ENCODE measurements around the gene KPNB1. TPM values are rescaled to one million over a fixed set of nuclear protein-coding genes. Genes with fewer than 3 reads are reported as not detected.

The KPNB1 gene
- total RNA-seq, 2 experiments from 2014 or later = 589 to 605 TPM

DNA sequence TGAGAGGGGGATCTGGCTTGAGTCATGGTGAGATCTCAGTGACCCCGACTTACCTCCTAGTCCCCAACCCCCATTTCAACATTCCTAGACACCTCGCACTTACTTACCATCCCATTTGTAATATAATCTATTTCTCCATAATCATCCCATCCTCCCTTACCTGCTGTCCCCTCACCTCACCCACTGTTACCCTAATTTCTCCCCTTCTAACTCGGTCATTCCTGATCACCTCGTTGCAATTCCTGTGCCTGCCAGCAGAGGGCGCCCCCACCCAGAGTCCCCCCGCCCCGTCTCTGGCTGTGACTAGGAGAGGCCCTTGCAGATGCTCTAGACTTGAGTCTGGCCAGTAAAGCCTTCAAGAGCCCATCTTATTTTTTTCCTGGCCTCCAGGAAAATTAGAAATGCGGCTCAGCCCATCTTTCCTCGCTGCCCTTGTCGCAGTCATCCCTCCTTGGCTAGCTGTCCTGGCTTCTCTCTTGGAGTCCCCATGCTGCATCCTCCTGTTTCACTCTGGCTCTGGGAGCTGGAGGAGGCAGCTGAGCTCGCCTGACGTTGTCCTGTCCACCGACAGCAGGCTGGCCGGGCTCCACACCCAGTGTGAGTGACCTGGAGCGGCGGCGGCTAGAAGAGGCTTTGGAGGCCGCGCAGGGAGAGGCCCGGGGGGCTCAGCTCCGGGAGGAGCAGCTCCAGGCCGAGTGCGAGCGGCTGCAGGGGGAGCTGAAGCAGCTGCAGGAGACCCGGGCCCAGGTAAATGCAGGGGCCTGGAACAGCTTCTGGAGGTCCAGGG, 49.2 kb downstream of the KPNB1 start:
- peak overlapping the region; percentile 15 for H3K4me3 Mint-ChIP-seq
- ATAC-seq = peak; percentile 21
- TF ChIP-seq CTCF (IDR thresholded peaks at IDR 0.05) = peak; percentile 99
- peak; percentile 88 for DNase-seq
- intact Hi-C loops (cut with micrococcal nuclease) = loop anchor here (2.0 to 5.0 kb wide), 3 partner anchors 33 to 103 kb away; partner anchors contain the start of gene TBX21
- peak overlapping the region; percentile 14 for H3K27ac Mint-ChIP-seq
- no peaks in the 10 kb centered on the region for H3K27me3 Mint-ChIP-seq
- CTCF ChIA-PET = interaction anchor here (0.7 to 19.3 kb wide), 31 partner anchors 8 to 148 kb away, joined by 3 to 424 read pairs (median 5); partner anchors contain the start of gene TBX21
- no peaks in the 10 kb centered on the region for H3K9me3 Mint-ChIP-seq
- POLR2A ChIA-PET = interaction anchor here (0.6 to 18.8 kb wide), 5 partner anchors 11 to 85 kb away, joined by 3 to 493 read pairs (median 4); partner anchors contain the start of gene TBX21
- peaks cover 8% of the 10 kb centered on the region for H3K36me3 Mint-ChIP-seq (ENCODE audit: low read depth)
- H3K4me1 Mint-ChIP-seq (ENCODE audit: low read depth) = peaks cover 73% of the 10 kb centered on the region

GRCh38 chr17:47699536-47699840, 49.8 kb downstream of the KPNB1 start:
- Mint-ChIP-seq H3K4me1 (ENCODE audit: low read depth) (peaks cover 79% of the 10 kb centered on the region), H3K27ac (peak overlapping the region; percentile 47), H3K36me3 (ENCODE audit: low read depth) (peaks cover 11% of the 10 kb centered on the region), H3K4me3 (no peak overlapping the region), H3K9me3 (no peaks in the 10 kb centered on the region), H3K27me3 (no peaks in the 10 kb centered on the region)
- ATAC-seq (no peak), DNase-seq (no peak)
- ChIA-PET POLR2A (interaction anchor here (0.6 to 18.8 kb wide), 5 partner anchors 12 to 84 kb away, joined by 3 to 493 read pairs (median 4); partner anchors contain the start of gene TBX21), CTCF (interaction anchor here (0.7 to 19.3 kb wide), 29 partner anchors 9 to 148 kb away, joined by 3 to 424 read pairs (median 5); partner anchors contain the start of gene TBX21)
- no peak for TF ChIP-seq CTCF (IDR thresholded peaks at IDR 0.05)
- intact Hi-C loops (cut with micrococcal nuclease) = loop anchor here (2.0 to 5.0 kb wide), 3 partner anchors 33 to 103 kb away; partner anchors contain the start of gene TBX21

DNA sequence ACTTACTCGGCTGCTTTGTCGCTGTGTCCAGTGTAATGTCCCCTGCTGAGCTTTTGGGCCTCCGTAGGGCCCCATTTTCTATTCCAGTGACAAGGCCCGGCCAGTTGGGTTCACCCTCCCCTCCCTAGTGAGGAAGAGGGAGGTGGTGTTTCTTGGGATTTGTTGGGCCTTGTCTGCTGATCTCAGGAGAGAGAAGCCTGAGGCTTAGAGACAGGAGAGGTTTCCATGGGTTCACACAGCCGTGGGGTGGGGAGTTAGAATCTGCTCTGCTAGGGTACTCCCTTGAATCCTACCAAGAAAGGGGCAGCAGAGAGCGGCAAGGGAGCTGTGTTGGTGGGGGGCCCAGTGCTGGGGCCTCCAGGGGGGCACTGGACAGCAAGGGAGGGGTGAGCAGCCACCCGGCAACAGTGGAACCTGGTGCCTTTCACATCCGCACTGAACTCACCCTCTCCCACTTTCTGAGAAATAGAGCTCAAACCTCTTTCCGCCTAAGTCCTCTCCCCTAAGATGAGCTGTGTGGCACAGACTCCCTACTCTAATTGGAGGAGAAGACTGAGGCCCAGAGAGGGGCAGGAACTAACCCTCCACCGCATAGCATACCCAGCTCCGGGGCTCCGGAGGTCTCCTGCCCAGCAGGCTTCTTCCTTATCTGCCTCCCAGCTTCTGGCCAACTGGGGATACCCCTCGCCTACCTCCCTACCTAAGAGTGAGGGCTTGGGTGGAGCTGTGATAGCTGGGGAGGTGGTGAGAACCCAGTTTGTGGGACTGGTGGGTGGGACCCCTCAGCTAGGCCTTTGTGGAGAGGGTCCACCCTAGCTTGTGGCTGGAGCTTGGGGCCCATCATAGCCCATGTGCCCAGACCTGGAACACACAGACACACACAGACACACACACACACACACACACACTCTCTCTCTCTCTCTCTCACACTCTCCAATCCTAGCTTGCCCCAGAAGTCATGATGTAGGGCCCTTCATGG, 51.0 kb downstream of the KPNB1 start:
- H3K27ac Mint-ChIP-seq = peak overlapping the region; percentile 93
- peaks cover 82% of the 10 kb centered on the region for H3K4me1 Mint-ChIP-seq (ENCODE audit: low read depth)
- H3K36me3 Mint-ChIP-seq (ENCODE audit: low read depth) = peaks cover 17% of the 10 kb centered on the region
- ChIA-PET CTCF (interaction anchor here (1.0 to 19.3 kb wide), 9 partner anchors 13 to 101 kb away, joined by 3 to 424 read pairs (median 5); partner anchors contain the start of gene TBX21), POLR2A (interaction anchor here (0.7 to 18.8 kb wide), 8 partner anchors 10 to 52 kb away, joined by 4 to 493 read pairs (median 4); partner anchors contain the start of gene TBX21)
- DNase-seq = peak; percentile 54
- peak; percentile 48 for ATAC-seq
- TF ChIP-seq CTCF (IDR thresholded peaks at IDR 0.05) = no peak
- intact Hi-C loops (cut with micrococcal nuclease) = no loop called here
- H3K9me3 Mint-ChIP-seq = no peaks in the 10 kb centered on the region
- H3K27me3 Mint-ChIP-seq = no peaks in the 10 kb centered on the region
- H3K4me3 Mint-ChIP-seq = peak overlapping the region; percentile 63

- Mint-ChIP-seq H3K27me3 (no peaks in the 10 kb centered on the region), H3K36me3 (ENCODE audit: low read depth) (peaks cover 17% of the 10 kb centered on the region), H3K9me3 (no peaks in the 10 kb centered on the region), H3K4me1 (ENCODE audit: low read depth) (peaks cover 87% of the 10 kb centered on the region), H3K27ac (peak overlapping the region; percentile 93), H3K4me3 (peak overlapping the region; percentile 63)
- intact Hi-C loops (cut with micrococcal nuclease) = loop anchor here (2.0 kb wide), 1 partner anchor 17 kb away; no protein-coding TSS in a partner anchor
- TF ChIP-seq CTCF (IDR thresholded peaks at IDR 0.05) = no peak
- ATAC-seq (no peak), DNase-seq (no peak)
- ChIA-PET CTCF (interaction anchor here (1.0 to 19.3 kb wide), 6 partner anchors 12 to 100 kb away, joined by 4 to 424 read pairs (median 14); partner anchors contain the start of gene TBX21), POLR2A (interaction anchor here (1.0 to 18.8 kb wide), 6 partner anchors 8 to 38 kb away, joined by 4 to 493 read pairs (median 17); partner anchors contain the start of genes TBKBP1 and TBX21)
Measured at GRCh38 chr17:47701608-47702007, 51.9 kb downstream of the KPNB1 start.
